HepG2 (cell line): ENCODE measurements around the gene CAPN14. TPM values are rescaled to one million over a fixed set of nuclear protein-coding genes. Genes with fewer than 3 reads are reported as not detected.

Experiments used
- ATAC-seq: fragments of 200-7000 bp; cut with Tn5 transposase; 3 replicates; pipeline ENCODE4 v1.9.1; 2020; ENCODE audit warnings: mild to moderate bottlenecking, moderate library complexity
- BruUV-seq: library from RNA; stranded (reverse); fragments of 400-500 nt; replicated peaks from 2 replicates; lab custom pipeline; 2021; lab: Mats Ljungman, UMichigan
- CTCF ChIA-PET: fragments of 300-600 bp; formaldehyde crosslinking; extraction: SDS; loops from one replicate; lab custom pipeline; 2021; ENCODE audit warnings: low total read pairs, inconsistent platforms, low intra/inter-chr PET ratio; lab: Yijun Ruan, JAX
- POLR2A ChIA-PET: fragments of 350-600 bp; sonication (Branson Sonifier 250); formaldehyde crosslinking; loops from one replicate; lab custom pipeline; 2020; ENCODE audit warnings: antibody characterized with exemption, inconsistent platforms; lab: Yijun Ruan, JAX
- DNase-seq: peaks from one replicate; pipeline ENCODE4 v3.0.0-alpha.2; 2015; ENCODE audit warnings: low spot score
- FAIRE-seq: peaks from 3 replicates; lab custom pipeline; 2011; peaks lifted over from hg19 to GRCh38; lab: Jason Lieb, UNC
- H2AFZ ChIP-seq: one replicate; pipeline ENCODE4 v1.6.1; 2011; ENCODE audit warnings: low read length, inconsistent platforms
- H3K27ac ChIP-seq: fragments of 300-600 bp; 3 replicates; pipeline ENCODE4 v1.8.0; 2011; ENCODE audit warnings: mixed run types, mild to moderate bottlenecking, mixed read lengths, low read length, inconsistent platforms; ENCODE audit not compliant: insufficient read depth; ENCODE audit errors: extremely low read length
- H3K27me3 ChIP-seq, 2 experiments: fragments of 200-600 bp in 1 of 2; 2 replicates in 1 of 2; 3 replicates in 1 of 2; pipeline versions ENCODE4 v1.6.0 to v1.8.0; 2011; ENCODE audit warnings: low read length in 2 of 2, mild to moderate bottlenecking in 2 of 2, moderate library complexity in 2 of 2, inconsistent platforms in 1 of 2; ENCODE audit not compliant: insufficient read depth in 2 of 2, control insufficient read depth in 1 of 2
- H3K36me3 ChIP-seq, 2 experiments: fragments of 200-600 bp in 1 of 2; replicated peaks in 1 of 2; 2 replicates in 1 of 2; 3 replicates in 1 of 2; pipeline versions ENCODE4 v1.5.1 to v1.8.0; 2011; ENCODE audit warnings: low read length in 2 of 2, inconsistent platforms in 1 of 2; ENCODE audit not compliant: insufficient read depth in 2 of 2, control insufficient read depth in 1 of 2
- H3K4me1 ChIP-seq: 2 replicates; pipeline ENCODE4 v1.5.1; 2012; ENCODE audit warnings: low read length, inconsistent platforms; ENCODE audit not compliant: insufficient read depth
- H3K4me2 ChIP-seq: 2 replicates; pipeline ENCODE4 v1.6.0; 2011; ENCODE audit warnings: low read depth, low read length, inconsistent platforms
- H3K4me3 ChIP-seq, 3 experiments: fragments of 200-600 bp in 1 of 3; sonication (generic), shearing (Covaris generic) in 1 of 3; replicated peaks in 1 of 3; 2 replicates each; pipeline ENCODE4 v1.5.1; 2011 to 2016; ENCODE audit warnings: low read length in 3 of 3, inconsistent platforms in 2 of 3, low read depth in 2 of 3, mild to moderate bottlenecking in 2 of 3, control low read depth in 1 of 3, mixed read lengths in 1 of 3; ENCODE audit not compliant: insufficient read depth in 1 of 3
- H3K79me2 ChIP-seq: one replicate; pipeline ENCODE4 v1.6.1; 2011; ENCODE audit warnings: low read length, inconsistent platforms; ENCODE audit not compliant: insufficient read depth
- H3K9ac ChIP-seq: 2 replicates; pipeline ENCODE4 v1.6.0; 2011; ENCODE audit warnings: mild to moderate bottlenecking, low read depth, low read length, inconsistent platforms; ENCODE audit not compliant: insufficient read depth
- H3K9me3 ChIP-seq: 2 replicates; pipeline ENCODE4 v1.5.1; 2012; ENCODE audit warnings: mild to moderate bottlenecking, low read length
- H4K20me1 ChIP-seq: 2 replicates; pipeline ENCODE4 v1.6.0; 2011; ENCODE audit warnings: inconsistent platforms, mild to moderate bottlenecking, low read length, moderate library complexity; ENCODE audit not compliant: insufficient read depth
- ETS1 ChIP-seq: sonication (generic); formaldehyde crosslinking; IDR thresholded peaks from 2 replicates; pipeline ENCODE4 v1.4.0; 2020; ENCODE audit warnings: missing genetic modification reagents
- MYC ChIP-seq: sonication (generic); formaldehyde crosslinking; IDR thresholded peaks from 2 replicates; pipeline ENCODE4 v1.9.0; 2021; ENCODE audit warnings: missing genetic modification reagents, borderline replicate concordance
- SYNCRIP ChIP-seq: fragments of 200-400 bp; formaldehyde crosslinking; IDR thresholded peaks from 2 replicates; pipeline ENCODE4 v1.6.1; 2018; ENCODE audit warnings: mild to moderate bottlenecking, low read depth, low read length; ENCODE audit not compliant: insufficient read depth
- TMF1 ChIP-seq: sonication (generic); formaldehyde crosslinking; IDR thresholded peaks from 2 replicates; pipeline ENCODE4 v1.8.1; 2022; ENCODE audit warnings: low read depth, missing genetic modification reagents
- TRAFD1 ChIP-seq: sonication (generic); formaldehyde crosslinking; IDR thresholded peaks from 2 replicates; pipeline ENCODE4 v1.5.1; 2020; ENCODE audit warnings: missing genetic modification reagents, mild to moderate bottlenecking, borderline replicate concordance
- TSC22D2 ChIP-seq: sonication (generic); formaldehyde crosslinking; IDR thresholded peaks from 2 replicates; pipeline ENCODE4 v1.5.1; 2020; ENCODE audit warnings: missing genetic modification reagents, mild to moderate bottlenecking, borderline replicate concordance
- ZNF251 ChIP-seq: sonication (generic); formaldehyde crosslinking; IDR thresholded peaks from 2 replicates; pipeline ENCODE4 v1.9.0; 2021; ENCODE audit warnings: mild to moderate bottlenecking, missing genetic modification reagents
- ZNF260 ChIP-seq: sonication (generic); formaldehyde crosslinking; IDR thresholded peaks from 2 replicates; pipeline ENCODE4 v1.4.0; 2020; ENCODE audit warnings: missing genetic modification reagents, low read depth, mild to moderate bottlenecking, borderline replicate concordance
- ZNF557 ChIP-seq: sonication (generic); formaldehyde crosslinking; IDR thresholded peaks from 2 replicates; pipeline ENCODE4 v1.4.0; 2020; ENCODE audit warnings: missing genetic modification reagents
- WGBS: methylation state at CpG from one replicate; pipeline ENCODE4 v1.1.6; 2017; ENCODE audit warnings: low lambda C conversion rate; 5-methylcytosine and 5-hydroxymethylcytosine counted together
- in situ Hi-C: cut with HindIII; loops from 2 replicates; pipeline ENCODE4 v1.10.0; 2017; ENCODE audit warnings: low pct_unique_long_range_greater_than_20kb; ENCODE audit not compliant: extremely low pct_ligation_motif_present
- intact Hi-C: fragments of 100-400 bp; cut with micrococcal nuclease; formaldehyde crosslinking; loops from one replicate; pipeline ENCODE4 v1.10.0; 2022; ENCODE audit not compliant: unreplicated experiment
- polyA plus RNA-seq, 8 experiments: library from polyadenylated mRNA; depleted of rRNA in 3 of 8; stranded (reverse) in 7 of 8; unstranded in 1 of 8; fragments of >200 nt; fragmentation: Illumina TruSeq in 4 of 8; extraction: Trizol in 4 of 8; gene quantifications; 2 replicates each; pipeline versions ENCODE4 v1.2.1 to v1.2.3, GENCODE V29; 2011 to 2016; ENCODE audit warnings: low read depth in 4 of 8, missing spikeins in 1 of 8, mixed read lengths in 1 of 8; ENCODE audit not compliant: insufficient read depth in 1 of 8
- total RNA-seq, 5 experiments: library from RNA; depleted of rRNA; stranded (reverse); fragments of >200 nt; fragmentation: Illumina TruSeq; extraction: Trizol; gene quantifications; 2 replicates each; pipeline ENCODE4 v1.2.3, GENCODE V29; 2016; ENCODE audit warnings: low read depth in 1 of 5
- TF ChIP-seq, protein P1 (sequence below): sonication (generic); formaldehyde crosslinking; IDR thresholded peaks from 2 replicates; pipeline ENCODE4 v1.4.0; 2020; ENCODE audit warnings: missing genetic modification reagents
- TF ChIP-seq, protein P2 (sequence below): sonication (generic); formaldehyde crosslinking; IDR thresholded peaks from 2 replicates; pipeline ENCODE4 v1.5.1; 2020; ENCODE audit warnings: mild to moderate bottlenecking, missing genetic modification reagents, moderate library complexity

Gene CAPN14
- total and polyA plus RNA-seq, 2 of the 13 experiments (the other 11 are each of a cell fraction or from before 2014, with no cell fraction given): not detected

DNA sequence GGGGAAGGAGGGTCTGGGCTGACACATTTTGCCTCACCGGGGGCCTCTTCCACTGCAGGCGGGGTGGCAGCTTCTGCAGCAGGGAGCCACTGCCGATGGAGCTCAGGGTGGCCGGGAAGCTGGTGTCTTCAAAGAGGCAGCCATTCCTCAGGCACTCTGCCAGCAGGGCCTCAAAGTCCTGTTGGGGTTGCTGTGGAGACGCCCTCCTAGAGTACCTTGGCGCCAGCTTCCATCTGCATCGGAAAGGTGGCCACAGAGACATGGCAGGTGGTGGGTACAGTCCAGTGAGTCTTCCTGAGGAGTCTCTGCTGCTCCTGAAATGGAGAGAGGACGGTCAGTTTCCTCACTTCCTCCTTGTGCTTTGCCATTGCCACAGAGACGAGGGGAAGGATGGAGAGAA lies 12.1 kb downstream of the CAPN14 start (continued):
- TF ChIP-seq ETS1 (CRISPR knock-in tag) (no peak), TMF1 (CRISPR knock-in tag) (no peak), ZNF260 (CRISPR knock-in tag) (no peak), ZNF251 (no peak), TSC22D2 (CRISPR knock-in tag) (no peak), ZNF557 (CRISPR knock-in tag) (no peak)
- TF ChIP-seq, all 625 proteins: peak for 0

DNA sequence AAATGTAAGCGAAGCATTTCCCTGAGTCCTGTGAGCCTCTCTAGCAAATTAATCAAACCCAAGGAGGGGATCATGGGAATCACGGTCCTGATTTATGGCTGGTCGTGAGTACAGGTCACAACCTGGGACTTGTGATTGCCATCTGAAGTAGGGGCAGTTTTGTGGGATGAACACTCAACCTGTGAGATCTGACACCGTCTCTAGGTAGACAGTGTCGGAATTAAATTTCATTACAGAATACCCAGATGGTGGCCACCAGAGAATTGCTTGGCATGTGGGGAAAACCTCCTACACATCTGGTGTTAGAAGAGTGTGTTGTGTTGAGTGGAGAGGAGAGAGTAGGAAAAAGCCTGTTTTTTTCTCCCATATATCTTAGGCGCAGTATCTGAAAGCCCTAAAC lies 12.5 kb downstream of the CAPN14 start:
- no peaks in the 10 kb centered on the region for H3K36me3 ChIP-seq
- H3K27me3 ChIP-seq: peaks cover 0 to 15% of the 10 kb centered on the region in 2 experiments; a peak in 2 of 5 replicates
- no peak overlapping the region for H3K27ac ChIP-seq
- FAIRE-seq (no peak), DNase-seq (no peak), ATAC-seq (no peak)
- H3K4me3 ChIP-seq: no peak overlapping the region
- H4K20me1 ChIP-seq: no peaks in the 10 kb centered on the region
- ChIA-PET CTCF (no interaction called here), POLR2A (no interaction called here)
- no peaks in the 10 kb centered on the region for H3K9me3 ChIP-seq
- WGBS: 19% methylated on average over 6 of the region's 6 CpGs
- no peak overlapping the region for H3K9ac ChIP-seq
- no peak overlapping the region for H3K4me2 ChIP-seq
- in situ Hi-C loops: no loop called here
- no peaks in the 10 kb centered on the region for H3K4me1 ChIP-seq
- intact Hi-C loops: no loop called here
- no peaks in the 10 kb centered on the region for H3K79me2 ChIP-seq
- BruUV-seq: no TSS peak
- H2AFZ ChIP-seq: no peak overlapping the region
- TF ChIP-seq TRAFD1 (CRISPR knock-in tag): no peak
- TF ChIP-seq SYNCRIP: no peak
- no peak for TF ChIP-seq MYC (CRISPR knock-in tag)
- TF ChIP-seq, protein P1, sequence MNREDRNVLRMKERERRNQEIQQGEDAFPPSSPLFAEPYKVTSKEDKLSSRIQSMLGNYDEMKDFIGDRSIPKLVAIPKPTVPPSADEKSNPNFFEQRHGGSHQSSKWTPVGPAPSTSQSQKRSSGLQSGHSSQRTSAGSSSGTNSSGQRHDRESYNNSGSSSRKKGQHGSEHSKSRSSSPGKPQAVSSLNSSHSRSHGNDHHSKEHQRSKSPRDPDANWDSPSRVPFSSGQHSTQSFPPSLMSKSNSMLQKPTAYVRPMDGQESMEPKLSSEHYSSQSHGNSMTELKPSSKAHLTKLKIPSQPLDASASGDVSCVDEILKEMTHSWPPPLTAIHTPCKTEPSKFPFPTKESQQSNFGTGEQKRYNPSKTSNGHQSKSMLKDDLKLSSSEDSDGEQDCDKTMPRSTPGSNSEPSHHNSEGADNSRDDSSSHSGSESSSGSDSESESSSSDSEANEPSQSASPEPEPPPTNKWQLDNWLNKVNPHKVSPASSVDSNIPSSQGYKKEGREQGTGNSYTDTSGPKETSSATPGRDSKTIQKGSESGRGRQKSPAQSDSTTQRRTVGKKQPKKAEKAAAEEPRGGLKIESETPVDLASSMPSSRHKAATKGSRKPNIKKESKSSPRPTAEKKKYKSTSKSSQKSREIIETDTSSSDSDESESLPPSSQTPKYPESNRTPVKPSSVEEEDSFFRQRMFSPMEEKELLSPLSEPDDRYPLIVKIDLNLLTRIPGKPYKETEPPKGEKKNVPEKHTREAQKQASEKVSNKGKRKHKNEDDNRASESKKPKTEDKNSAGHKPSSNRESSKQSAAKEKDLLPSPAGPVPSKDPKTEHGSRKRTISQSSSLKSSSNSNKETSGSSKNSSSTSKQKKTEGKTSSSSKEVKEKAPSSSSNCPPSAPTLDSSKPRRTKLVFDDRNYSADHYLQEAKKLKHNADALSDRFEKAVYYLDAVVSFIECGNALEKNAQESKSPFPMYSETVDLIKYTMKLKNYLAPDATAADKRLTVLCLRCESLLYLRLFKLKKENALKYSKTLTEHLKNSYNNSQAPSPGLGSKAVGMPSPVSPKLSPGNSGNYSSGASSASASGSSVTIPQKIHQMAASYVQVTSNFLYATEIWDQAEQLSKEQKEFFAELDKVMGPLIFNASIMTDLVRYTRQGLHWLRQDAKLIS (CRISPR knock-in tag): no peak
- TF ChIP-seq, protein P2, sequence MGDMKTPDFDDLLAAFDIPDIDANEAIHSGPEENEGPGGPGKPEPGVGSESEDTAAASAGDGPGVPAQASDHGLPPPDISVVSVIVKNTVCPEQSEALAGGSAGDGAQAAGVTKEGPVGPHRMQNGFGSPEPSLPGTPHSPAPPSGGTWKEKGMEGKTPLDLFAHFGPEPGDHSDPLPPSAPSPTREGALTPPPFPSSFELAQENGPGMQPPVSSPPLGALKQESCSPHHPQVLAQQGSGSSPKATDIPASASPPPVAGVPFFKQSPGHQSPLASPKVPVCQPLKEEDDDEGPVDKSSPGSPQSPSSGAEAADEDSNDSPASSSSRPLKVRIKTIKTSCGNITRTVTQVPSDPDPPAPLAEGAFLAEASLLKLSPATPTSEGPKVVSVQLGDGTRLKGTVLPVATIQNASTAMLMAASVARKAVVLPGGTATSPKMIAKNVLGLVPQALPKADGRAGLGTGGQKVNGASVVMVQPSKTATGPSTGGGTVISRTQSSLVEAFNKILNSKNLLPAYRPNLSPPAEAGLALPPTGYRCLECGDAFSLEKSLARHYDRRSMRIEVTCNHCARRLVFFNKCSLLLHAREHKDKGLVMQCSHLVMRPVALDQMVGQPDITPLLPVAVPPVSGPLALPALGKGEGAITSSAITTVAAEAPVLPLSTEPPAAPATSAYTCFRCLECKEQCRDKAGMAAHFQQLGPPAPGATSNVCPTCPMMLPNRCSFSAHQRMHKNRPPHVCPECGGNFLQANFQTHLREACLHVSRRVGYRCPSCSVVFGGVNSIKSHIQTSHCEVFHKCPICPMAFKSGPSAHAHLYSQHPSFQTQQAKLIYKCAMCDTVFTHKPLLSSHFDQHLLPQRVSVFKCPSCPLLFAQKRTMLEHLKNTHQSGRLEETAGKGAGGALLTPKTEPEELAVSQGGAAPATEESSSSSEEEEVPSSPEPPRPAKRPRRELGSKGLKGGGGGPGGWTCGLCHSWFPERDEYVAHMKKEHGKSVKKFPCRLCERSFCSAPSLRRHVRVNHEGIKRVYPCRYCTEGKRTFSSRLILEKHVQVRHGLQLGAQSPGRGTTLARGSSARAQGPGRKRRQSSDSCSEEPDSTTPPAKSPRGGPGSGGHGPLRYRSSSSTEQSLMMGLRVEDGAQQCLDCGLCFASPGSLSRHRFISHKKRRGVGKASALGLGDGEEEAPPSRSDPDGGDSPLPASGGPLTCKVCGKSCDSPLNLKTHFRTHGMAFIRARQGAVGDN (CRISPR knock-in tag): no peak
